ENCODE data around the gene PDCD7.
"Not testable (repeated sequence)": the region's sequence is repeated elsewhere in the genome, so short reads cannot be mapped to it uniquely, and the experiment has no call there.

Gene PDCD7

DNA sequence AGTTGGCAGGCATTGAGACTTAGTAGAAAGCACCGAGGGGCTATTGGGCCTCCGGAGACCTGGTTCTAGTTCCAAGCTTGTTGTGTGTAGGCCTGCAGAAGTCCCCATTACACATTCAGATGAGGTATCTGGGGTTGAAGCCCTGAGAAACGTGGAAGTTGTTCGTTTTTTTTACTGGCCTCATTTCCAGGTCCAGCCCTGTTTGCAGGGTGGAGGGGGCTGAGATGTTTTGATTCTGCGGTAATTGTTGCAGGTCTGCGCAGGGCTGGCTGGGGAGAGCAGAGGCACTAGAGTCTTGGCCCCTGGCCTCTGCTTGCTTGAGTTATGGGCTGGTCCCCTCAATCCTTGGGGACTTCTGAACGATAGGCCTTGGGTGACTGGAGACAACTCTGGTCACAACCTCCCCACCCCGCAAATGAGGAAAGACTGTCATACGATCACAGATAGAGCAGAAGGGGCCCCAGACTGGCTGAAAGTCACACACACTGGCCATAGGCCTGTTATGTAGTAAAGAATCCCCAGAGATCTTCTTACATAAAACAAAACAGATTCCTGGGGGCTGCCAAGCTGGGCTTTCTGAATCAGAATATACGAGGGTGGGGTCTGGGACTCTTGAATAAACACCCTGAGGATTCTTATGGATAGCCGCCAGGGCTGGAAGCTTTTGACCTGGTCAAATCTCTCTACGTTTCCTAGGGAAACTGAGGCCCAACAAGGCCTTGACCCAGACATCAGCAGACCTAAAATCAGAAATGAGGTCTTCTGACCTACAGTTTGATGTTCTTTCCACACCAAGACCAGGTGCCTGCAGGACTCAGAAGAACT lies 41.5 kb downstream of the PDCD7 start:
- DNase-seq (ENCODE audit: low read depth in 3 of 3): no peak

DNA sequence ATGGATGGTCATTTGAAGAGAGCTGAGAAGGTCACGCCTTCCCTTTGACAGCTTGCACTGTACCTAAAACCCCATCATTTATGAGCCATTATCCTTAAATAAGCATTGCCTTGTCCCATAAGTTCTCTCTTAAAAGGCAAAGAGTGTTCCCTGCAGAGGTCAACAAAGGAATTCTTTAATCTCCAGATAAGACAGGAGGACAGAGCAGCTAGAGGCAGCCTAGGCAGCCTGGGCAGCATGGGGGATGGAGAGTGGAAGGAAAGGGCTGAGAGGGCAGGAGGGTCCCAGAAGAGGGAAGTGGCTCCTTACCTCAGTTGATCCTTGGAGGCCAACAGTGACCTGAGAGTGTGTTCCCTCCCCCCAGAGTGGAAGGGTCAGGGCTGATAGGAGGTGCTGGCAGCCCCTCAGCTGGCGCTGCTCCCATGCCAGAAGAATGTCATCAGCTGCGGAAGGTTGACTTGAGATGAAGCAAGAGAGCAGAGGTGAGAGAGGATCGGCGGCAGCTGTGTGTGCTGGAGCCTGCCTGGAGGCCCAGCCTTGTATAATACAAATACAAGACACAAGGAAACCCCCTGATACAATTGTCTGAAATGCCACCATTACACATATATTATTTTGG lies 44.3 kb downstream of the PDCD7 start:
- no peak for DNase-seq (ENCODE audit: low read depth in 3 of 3)

DNA sequence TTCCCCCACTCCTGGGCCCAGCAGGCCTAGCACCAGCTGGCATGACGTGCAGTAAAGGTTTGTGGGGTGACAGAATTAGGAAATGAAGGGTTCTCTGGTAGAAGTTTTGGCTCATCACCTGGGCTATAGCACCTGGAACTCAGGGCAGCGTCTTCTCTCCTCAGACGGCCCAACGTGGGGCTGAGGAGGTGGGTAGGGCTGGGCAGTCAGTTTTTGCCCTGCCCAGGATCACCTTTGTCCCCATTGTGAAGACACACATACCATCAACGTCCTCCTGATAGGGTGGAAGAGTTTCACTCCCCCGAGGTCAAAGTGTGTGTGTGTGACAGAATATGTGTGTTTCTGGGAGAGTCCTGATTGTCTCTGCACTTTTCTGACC lies 45.0 kb downstream of the PDCD7 start:
- no peak for DNase-seq (ENCODE audit: low read depth in 3 of 3)

DNA sequence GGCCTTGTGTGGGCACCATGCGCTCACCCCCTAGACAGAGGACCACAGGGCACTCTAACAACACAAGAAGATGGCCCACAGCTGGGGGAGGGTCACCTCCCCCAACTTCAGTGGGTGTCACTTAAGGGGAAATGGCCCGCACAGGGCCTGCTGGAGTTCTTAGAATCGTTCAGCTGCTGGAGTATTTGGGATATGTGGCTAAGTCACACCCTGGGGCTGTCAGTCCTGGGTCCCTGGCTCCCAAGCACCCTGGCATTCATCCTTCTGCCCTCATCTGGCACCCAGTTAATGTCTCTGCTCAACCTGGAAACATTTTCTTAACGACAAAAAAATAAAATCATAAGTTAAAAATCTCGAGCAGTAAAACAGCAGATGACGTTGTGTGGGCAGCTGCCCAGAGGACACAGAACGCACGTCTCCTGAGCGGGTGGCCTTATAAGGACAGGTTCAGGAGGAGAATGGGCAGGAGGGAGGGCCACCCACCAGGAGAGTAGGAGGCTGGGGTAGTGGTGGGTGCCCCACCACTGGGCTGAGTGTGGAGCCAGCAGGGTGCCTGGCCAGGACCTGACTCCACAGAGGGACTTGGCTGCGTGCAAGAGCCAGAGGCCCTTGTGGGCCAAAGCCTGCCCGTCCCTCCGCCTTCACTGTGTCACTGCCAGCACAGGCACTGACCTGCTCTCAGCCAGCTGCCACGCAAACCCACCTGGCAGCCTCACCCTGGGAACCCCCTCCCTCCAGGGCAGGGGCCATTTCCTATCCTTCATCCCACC lies 45.5 kb downstream of the PDCD7 start:
- no peak for DNase-seq (ENCODE audit: low read depth in 3 of 3)

DNA sequence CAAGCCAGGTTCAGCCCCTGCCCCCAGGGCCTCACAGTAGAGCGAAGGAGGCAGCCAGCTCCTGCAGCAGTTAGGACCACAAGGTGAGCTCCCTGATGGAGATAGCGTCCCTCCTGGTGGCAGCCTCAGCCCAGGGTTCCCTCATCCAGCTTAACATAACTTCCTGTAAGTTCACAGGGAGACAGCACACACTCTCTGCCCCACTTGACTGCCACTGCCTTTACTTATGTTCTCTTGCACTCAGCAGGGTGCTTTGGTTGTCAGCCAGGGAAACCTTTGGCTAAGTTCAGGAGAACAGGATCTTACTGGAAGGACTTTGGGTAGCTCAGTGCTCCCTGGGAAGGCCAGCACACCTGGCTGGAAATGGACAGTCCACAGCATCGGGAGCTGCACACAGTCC lies 46.2 kb downstream of the PDCD7 start:
- no peak for DNase-seq (ENCODE audit: low read depth in 3 of 3)

DNA sequence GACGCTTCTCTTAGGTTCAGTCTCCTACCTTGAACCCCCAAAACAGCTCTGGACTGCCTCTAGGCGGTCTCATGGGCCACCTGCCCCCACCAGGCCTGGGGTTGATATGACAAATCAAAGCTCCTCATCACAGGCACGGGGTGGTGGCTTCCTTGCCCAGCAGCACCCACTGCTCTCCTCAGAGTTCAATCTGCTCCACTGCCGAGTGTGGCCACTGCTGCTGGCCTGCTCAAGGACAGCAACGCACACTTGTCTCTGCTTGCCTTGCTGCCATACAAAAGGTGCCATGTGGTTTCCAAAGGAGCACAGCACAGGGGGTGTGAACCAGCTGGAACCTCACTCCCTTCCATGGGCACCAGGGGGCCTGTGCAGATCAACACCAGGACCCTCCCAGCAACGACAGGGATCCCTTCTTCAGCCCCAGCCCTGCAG lies 46.9 kb downstream of the PDCD7 start:
- DNase-seq (ENCODE audit: low read depth in 3 of 3): no peak

DNA sequence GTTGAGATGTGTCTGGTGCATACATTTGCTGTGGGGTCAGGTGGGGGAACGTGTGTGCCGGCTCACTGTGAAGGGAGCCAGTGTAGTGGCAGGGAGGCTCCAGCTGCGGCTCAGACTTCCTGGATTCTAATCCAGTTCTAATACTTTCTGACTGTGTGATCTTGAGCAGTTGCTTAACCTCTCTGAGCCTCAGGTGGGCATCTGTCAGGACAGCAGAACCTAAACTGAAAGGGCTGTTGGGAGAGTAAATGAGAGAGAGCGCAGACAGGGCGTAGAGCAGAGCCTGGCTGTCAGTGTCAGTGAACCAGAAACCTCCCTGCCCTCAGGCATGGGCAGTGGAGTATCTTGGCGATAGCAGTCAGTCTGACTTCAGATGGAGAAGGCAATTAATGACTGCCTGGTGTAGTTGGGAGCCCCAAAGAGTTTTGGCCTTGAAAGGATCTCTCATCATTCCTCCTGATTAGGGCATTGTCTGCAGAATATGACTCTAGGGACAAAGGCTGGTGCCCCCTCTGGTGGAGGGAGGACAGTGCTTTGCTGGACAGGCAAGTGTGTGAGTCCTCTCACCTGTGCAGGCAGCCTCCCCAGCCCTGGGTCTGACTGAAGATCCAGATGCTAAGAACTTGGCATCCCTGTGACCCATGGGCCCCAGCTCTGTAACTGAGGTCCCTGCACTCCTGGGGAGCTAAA lies 47.5 kb downstream of the PDCD7 start:
- no peak for DNase-seq (ENCODE audit: low read depth in 3 of 3)

DNA sequence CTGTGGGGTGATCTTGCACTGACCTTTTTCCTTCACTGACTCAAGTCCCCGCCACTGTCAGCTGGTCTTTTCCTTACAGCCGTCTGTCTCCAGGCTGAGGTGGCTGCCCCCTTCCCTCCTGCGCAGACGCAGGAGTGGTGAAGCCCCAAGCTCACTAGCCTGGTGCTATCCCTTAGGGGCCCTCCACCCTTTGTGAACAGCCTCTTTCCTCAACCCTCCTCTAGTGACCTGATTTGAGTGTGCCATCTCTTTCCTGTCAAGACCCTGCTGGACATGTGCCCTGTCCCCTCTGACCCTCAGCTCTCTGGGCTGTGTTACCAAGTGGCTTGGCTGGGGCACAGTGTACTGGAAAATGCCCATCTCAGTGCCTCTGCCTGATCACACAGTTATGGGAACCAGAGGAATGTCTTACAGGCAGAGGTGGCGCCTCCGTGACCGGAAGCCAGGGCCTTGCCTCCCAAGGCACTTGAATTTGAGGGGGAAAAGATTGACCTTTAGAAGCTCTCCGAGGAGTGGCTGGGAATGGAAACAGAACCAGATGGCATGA lies 48.3 kb downstream of the PDCD7 start:
- no peak for DNase-seq (ENCODE audit: low read depth in 3 of 3)

DNA sequence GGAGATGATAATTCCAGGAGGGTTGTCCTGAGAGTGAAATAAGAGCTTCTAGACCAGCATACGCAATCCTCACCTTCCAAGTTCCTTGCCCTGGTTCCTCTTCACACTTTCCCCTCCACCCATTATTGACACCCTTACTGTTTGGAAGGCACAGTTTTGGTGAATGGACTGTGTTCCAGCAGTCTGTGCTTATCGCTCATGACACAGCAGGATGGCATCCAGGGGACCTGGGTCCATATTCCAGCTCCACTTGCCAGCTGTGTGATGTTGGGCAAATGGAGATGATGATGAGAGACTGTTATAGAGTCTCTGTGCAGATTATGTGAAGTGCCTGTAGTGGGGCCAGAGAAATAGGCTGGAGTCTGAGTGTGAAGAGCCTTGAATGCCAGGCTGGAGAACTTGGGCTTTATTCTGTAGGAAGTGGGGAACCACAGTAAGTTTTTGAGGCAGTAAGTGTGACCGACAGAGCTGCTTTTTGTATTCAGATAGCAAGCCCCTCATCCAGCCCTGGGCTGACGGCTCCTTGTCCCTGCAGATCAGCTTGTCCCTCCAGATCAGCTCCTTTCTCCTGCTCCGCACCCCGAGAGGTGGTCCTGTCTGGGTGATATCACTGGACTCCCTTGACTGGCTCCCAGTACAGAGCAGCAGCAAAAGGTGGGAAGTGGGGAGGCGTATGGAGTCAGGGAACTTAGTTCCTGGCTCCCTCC lies 49.0 kb downstream of the PDCD7 start:
- DNase-seq (ENCODE audit: low read depth in 3 of 3): no peak

DNA sequence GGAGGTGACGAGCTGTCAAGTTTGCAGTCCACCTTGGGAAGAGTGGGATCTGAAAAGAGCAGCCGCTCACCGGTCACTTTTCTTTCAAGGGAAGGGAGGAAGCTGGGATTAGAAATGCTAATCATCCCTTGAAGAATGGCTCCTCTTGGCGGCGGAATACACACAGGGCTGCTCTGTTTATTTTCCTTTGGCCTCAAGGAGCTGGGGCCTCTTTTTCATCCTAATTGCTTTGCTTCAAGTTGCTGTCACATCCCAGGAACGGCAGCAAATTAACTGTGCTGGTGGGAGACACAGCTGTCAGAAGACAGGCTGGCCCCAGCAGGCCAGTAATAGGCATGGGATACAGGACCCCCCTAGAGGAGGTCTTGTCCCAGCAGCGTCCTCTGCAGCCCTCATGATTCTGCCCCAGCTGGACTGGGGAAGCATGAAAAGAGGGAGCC lies 50.3 kb downstream of the PDCD7 start:
- DNase-seq (ENCODE audit: low read depth in 3 of 3): no peak

DNA sequence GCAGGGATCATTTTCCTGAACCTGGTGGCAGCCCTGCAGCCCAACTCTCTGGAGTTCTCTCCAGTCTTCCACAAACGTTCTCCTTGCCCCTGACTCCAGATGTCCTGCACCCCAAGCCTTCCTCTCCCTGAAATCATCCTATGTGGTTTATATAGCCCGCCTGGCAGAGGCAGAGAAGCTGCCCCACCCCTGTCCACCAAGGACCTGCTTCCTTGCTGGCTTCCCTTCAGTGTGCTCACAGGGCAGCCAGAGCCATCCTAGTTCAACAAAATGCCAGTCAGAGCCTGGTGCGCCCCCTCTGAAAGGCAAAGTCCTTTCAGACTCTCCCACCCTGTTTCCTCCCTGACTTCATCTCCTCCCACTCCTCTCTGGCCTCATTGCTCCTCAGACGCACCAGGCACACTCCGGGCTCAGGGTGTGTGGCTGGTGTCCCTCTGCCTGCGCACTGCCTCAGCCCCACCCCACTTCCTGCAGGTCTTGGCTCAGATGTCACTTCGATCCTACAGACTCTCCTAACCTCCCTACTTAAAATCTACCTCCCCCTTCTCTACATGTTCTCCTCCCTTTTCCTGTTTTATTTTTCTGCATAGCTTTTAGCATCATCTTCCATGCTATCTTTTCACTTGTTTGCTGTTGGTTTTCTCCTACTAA lies 51.2 kb downstream of the PDCD7 start:
- no peak for DNase-seq (ENCODE audit: low read depth in 3 of 3)

DNA sequence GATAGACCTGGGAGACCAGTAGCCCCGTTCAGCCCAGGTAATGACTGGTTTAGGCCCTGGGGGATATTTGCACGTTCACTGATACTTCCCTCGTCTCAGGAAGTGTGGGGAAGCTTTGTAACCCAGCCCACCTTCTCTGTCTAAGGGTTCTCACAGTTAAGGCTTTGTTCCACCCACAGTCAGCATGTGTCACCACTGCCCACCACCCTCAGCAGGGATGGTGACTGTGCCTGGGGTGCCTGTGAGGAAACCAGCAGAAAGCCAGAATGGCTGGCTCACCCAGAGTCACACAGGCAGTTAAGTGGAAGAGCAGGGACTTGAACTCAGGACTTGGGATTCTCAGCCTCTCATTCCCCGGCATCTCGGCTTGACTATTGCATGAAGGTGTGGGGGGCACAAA lies 51.9 kb downstream of the PDCD7 start:
- peak in 1 of 3 experiments; percentile 7 for DNase-seq (ENCODE audit: low read depth in 3 of 3)

DNA sequence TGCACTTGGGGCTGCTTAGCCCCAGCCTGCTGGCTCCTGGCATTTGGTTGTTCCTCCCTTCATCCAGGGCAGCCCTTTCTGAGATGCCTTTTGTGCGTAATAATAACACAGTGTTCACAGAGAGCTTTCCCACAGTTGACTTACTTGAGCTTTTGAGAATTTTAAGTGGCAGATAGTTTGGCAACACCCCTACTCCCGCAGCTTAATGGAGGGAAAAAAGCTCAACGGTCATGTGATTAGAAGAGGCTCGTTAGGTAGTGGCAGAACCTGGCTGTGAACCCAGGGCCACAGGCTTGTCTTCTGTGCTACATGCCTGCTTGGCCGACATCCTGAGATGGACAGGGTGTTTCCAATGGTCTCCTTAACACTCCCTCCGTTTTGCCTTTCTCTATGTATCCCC lies 52.3 kb downstream of the PDCD7 start:
- DNase-seq (ENCODE audit: low read depth in 3 of 3): no peak

DNA sequence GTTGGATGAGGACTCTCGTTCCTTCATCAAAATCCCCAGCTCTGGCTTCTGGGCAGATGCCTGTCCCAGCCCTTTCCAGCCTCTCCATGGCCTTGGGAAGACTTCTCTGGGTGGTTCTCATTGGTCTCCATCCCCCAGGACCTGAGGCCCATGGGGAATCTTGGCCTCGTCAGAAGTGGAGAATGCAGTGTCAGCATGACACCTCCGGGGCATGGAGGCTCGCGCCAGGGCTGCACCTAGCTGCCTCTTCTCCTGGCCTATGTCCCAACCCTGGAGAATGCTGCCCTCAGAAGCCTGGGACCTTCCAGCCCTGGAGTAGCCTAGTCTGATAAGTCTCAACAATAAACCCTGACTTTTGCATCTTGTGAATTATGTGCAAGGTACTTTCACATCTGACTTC lies 54.0 kb downstream of the PDCD7 start:
- DNase-seq (ENCODE audit: low read depth in 3 of 3): no peak

DNA sequence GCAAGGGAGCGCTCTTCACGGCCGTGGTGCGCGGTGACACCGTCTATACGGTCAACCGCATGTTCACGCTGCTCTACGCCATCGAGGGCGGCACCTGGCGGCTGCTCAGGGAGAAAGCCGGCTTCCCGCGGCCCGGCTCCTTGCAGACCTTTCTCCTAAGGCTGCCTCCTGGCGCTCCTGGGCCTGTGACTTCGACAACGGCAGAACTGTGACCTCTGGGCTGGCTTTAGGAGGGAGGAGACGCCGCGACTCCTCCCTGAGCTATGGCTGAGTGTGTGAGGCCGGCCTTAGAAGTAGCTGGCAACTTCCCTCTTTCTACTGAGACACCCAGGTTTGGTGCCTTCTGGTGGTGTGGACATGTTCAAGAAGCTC lies 55.6 kb downstream of the PDCD7 start:
- peak; percentile 13 to 21 (median 15) for DNase-seq (ENCODE audit: low read depth in 3 of 3)

DNA sequence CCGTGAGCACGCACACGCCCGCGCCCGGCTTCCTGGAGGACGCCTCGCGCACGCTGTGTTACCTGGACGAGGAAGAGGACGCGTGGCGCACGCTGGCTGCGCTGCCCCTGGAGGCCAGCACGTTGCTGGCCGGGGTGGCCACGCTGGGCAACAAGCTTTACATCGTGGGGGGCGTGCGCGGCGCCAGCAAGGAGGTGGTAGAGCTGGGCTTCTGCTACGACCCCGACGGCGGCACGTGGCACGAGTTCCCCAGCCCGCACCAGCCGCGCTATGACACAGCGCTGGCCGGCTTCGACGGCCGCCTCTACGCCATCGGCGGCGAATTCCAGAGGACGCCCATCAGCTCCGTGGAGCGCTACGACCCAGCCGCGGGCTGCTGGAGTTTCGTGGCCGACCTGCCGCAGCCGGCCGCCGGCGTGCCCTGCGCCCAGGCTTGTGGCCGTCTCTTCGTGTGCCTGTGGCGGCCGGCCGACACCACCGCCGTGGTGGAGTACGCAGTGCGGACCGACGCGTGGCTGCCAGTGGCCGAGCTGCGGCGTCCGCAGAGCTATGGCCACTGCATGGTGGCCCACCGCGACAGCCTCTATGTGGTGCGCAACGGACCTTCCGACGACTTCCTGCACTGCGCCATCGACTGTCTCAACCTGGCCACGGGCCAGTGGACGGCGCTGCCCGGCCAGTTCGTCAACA lies 56.2 kb downstream of the PDCD7 start:
- no peak for DNase-seq (ENCODE audit: low read depth in 3 of 3)

DNA sequence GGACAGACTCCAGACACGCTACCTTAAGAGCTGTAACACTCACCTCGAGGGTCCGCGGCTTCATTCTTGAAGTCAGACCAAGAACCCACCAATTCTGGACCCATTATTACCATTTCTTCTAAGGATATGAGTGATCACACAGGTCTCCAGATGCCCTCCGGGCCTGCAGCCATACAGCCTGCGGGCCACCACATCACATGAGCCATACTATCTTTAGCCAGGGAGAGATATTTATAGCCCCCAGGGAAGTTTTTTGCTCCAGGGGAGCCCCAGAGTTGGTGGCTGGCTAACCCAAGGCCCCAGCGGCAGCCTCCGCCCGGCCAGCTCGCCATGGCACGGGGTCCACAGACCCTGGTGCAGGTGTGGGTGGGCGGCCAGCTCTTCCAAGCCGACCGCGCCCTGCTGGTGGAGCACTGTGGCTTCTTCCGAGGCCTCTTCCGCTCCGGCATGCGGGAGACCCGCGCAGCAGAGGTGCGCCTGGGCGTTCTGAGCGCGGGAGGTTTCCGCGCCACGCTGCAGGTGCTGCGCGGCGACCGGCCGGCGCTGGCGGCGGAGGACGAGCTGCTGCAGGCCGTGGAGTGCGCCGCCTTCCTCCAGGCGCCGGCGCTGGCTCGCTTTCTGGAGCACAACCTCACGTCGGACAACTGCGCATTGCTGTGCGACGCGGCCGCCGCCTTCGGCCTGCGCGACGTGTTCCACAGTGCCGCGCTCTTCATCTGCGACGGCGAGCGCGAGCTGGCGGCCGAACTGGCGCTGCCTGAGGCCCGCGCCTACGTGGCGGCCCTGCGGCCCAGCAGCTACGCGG lies 56.9 kb downstream of the PDCD7 start, which contains the start of gene KBTBD13:
Gene KBTBD13, plus strand, starts transcription at position 261 of the 805 bp plus-strand sequence. Its CDS starts 70 bp downstream, at position 331.
- no peak for DNase-seq (ENCODE audit: low read depth in 3 of 3)

DNA sequence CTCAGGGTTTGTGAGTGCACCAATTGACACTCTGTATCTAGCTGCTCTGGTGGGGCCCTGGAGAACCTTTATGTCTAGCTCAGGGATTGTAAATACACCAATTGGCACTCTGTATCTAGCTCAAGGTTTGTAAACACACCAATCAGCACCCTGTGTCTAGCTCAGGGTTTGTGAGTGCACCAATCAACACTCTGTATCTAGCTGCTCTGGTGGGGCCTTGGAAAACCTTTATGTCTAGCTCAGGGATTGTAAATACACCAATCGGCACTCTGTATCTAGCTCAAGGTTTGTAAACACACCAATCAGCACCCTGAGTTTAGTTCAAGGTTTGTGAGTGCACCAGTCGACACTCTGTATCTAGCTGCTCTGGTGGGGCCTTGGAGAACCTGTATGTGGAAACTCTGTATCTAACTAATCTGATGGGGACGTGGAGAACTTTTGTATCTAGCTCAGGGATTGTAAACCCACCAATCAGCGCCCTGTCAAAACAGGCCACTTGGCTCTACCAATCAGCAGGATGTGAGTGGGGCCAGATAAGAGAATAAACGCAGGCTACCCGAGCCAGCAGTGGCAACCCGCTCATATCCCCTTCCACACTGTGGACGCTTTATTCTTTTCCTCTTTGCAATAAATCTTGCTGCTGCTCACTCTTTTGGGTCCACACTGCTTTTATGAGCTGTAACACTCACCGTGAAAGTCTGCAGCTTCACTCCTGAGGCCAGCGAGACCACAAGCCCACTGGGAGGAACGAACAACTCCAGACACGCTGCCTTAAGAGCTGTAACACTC lies 57.8 kb downstream of the PDCD7 start:
- not testable (repeated sequence) for DNase-seq (ENCODE audit: low read depth in 3 of 3)

All from stimulated activated CD4-positive, alpha-beta T cell treated with anti-CD3 and anti-CD28 coated beads, TNF-alpha, amount 100 ng/mL, for 4 hours (primary cell).